ENCODE results near the gene BRD4. TPM values are rescaled to one million over a fixed set of nuclear protein-coding genes. Genes with fewer than 3 reads are reported as not detected.
A peak's percentile ranks its signal among the peaks of the same experiment; 100 is the strongest.

BRD4 gene
- polyA plus RNA-seq, 1 donor (not counting 4 experiments of a cell fraction or from before 2014, with no cell fraction given): 5.5 TPM

- H3K9ac ChIP-seq (ENCODE audit: control insufficient read depth, extremely low read depth, insufficient read depth, low read length): peak overlapping the region; percentile 6
- DNase-seq (ENCODE audit: low read depth, low spot score) (no peak), FAIRE-seq (no peak)
- H2AFZ ChIP-seq (ENCODE audit: control insufficient read depth, low read length): no peak overlapping the region
- H3K4me3 ChIP-seq (ENCODE audit: control insufficient read depth in 2 of 3, extremely low read depth in 1 of 3, insufficient read depth in 2 of 3, low read depth in 1 of 3, low read length in 3 of 3): no peak overlapping the region
- no peaks in the 10 kb centered on the region for H3K27me3 ChIP-seq (ENCODE audit: control insufficient read depth, extremely low read depth, insufficient read depth, low read length)
- H3K9me1 ChIP-seq (ENCODE audit: control insufficient read depth, extremely low read depth, insufficient read depth, low read length): no peaks in the 10 kb centered on the region
- H3K36me3 ChIP-seq (ENCODE audit: control insufficient read depth in 2 of 2, extremely low read depth in 1 of 2, insufficient read depth in 2 of 2, low read length in 2 of 2): peaks cover 50 to 61% of the 10 kb centered on the region in 2 experiments
- peaks cover 24% of the 10 kb centered on the region for H3K4me1 ChIP-seq (ENCODE audit: control insufficient read depth, extremely low read depth, insufficient read depth, low read length)
- TF ChIP-seq CTCF (optimal IDR thresholded peaks at IDR 0.05 in 1 of 3, IDR thresholded peaks at IDR 0.05 in 1 of 3, conservative IDR thresholded peaks at IDR 0.05 in 1 of 3; ENCODE audit: extremely low read depth in 1 of 3, insufficient read depth in 2 of 3, low read length in 3 of 3) (no peak), EZH2 (IDR thresholded peaks at IDR 0.05; ENCODE audit: low read length) (no peak)
- no peaks in the 10 kb centered on the region for H3K9me3 ChIP-seq (ENCODE audit: control insufficient read depth, low read depth, low read length)
- peaks cover 38% of the 10 kb centered on the region for H3K79me2 ChIP-seq (ENCODE audit: control insufficient read depth, insufficient read depth, low read length)
- dilution Hi-C loops (cut with MboI; ENCODE audit: extremely low pct_ligation_motif_present, low sequenced_read_pairs): no loop called here
- H3K4me2 ChIP-seq (ENCODE audit: control insufficient read depth, extremely low read depth, insufficient read depth, low read depth, low read length): no peak overlapping the region
- H3K27ac ChIP-seq (ENCODE audit: control insufficient read depth, insufficient read depth, low read length): no peak overlapping the region
- peaks cover 39% of the 10 kb centered on the region for H4K20me1 ChIP-seq (ENCODE audit: control insufficient read depth, extremely low read depth, insufficient read depth, low read length)
Observed at GRCh38 chr19:15250640-15250993, 81.7 kb downstream of the BRD4 start.

GRCh38 chr19:15249972-15250639 is 82.2 kb downstream of the BRD4 start:
- Histone ChIP-seq H3K9me3 (ENCODE audit: control insufficient read depth, low read depth, low read length) (no peaks in the 10 kb centered on the region), H3K4me2 (ENCODE audit: control insufficient read depth, extremely low read depth, insufficient read depth, low read depth, low read length) (no peak overlapping the region), H3K36me3 (ENCODE audit: control insufficient read depth in 2 of 2, extremely low read depth in 1 of 2, insufficient read depth in 2 of 2, low read length in 2 of 2) (peaks cover 52 to 63% of the 10 kb centered on the region in 2 experiments), H4K20me1 (ENCODE audit: control insufficient read depth, extremely low read depth, insufficient read depth, low read length) (peaks cover 39% of the 10 kb centered on the region), H3K4me3 (ENCODE audit: control insufficient read depth in 2 of 3, extremely low read depth in 1 of 3, insufficient read depth in 2 of 3, low read depth in 1 of 3, low read length in 3 of 3) (no peak overlapping the region), H3K27ac (ENCODE audit: control insufficient read depth, insufficient read depth, low read length) (no peak overlapping the region), H2AFZ (ENCODE audit: control insufficient read depth, low read length) (no peak overlapping the region), H3K4me1 (ENCODE audit: control insufficient read depth, extremely low read depth, insufficient read depth, low read length) (peaks cover 24% of the 10 kb centered on the region), H3K9me1 (ENCODE audit: control insufficient read depth, extremely low read depth, insufficient read depth, low read length) (no peaks in the 10 kb centered on the region), H3K9ac (ENCODE audit: control insufficient read depth, extremely low read depth, insufficient read depth, low read length) (no peak overlapping the region), H3K79me2 (ENCODE audit: control insufficient read depth, insufficient read depth, low read length) (peaks cover 38% of the 10 kb centered on the region), H3K27me3 (ENCODE audit: control insufficient read depth, extremely low read depth, insufficient read depth, low read length) (no peaks in the 10 kb centered on the region)
- FAIRE-seq (no peak), DNase-seq (ENCODE audit: low read depth, low spot score) (no peak)
- TF ChIP-seq CTCF (optimal IDR thresholded peaks at IDR 0.05 in 1 of 3, IDR thresholded peaks at IDR 0.05 in 1 of 3, conservative IDR thresholded peaks at IDR 0.05 in 1 of 3; ENCODE audit: extremely low read depth in 1 of 3, insufficient read depth in 2 of 3, low read length in 3 of 3) (no peak), EZH2 (IDR thresholded peaks at IDR 0.05; ENCODE audit: low read length) (no peak)
- dilution Hi-C loops (cut with MboI; ENCODE audit: extremely low pct_ligation_motif_present, low sequenced_read_pairs): no loop called here
